K562 (cell line): ENCODE results near the gene SH3D21. TPM values are rescaled to one million over a fixed set of nuclear protein-coding genes. Genes with fewer than 3 reads are reported as not detected.
A peak's percentile ranks its signal among the peaks of the same experiment; 100 is the strongest.

Source experiments
- ATF4 ChIP-seq: fragments of 450-650 bp; formaldehyde crosslinking; IDR thresholded peaks from 2 replicates; pipeline ENCODE4 v1.4.0; 2022; ENCODE audit warnings: mild to moderate bottlenecking, moderate library complexity
- DDX20 ChIP-seq: fragments of 450-650 bp; IDR thresholded peaks from 2 replicates; pipeline ENCODE4 v1.6.1; 2016; ENCODE audit warnings: missing genetic modification characterization, low read depth, mild to moderate bottlenecking, missing compliant biosample characterization, moderate library complexity
- HDAC8 ChIP-seq: fragments of 450-650 bp; IDR thresholded peaks from 2 replicates; pipeline ENCODE4 v1.6.1; 2016; ENCODE audit warnings: mild to moderate bottlenecking, missing genetic modification characterization, moderate library complexity, missing compliant biosample characterization
- KAT8 ChIP-seq: fragments of 450-650 bp; IDR thresholded peaks from 2 replicates; pipeline ENCODE4 v1.6.1; 2016; ENCODE audit warnings: low read depth, mild to moderate bottlenecking
- NFATC3 ChIP-seq: fragments of 450-650 bp; IDR thresholded peaks from 2 replicates; pipeline ENCODE4 v1.6.1; 2017; ENCODE audit warnings: mild to moderate bottlenecking
- NFYB ChIP-seq: IDR thresholded peaks from 2 replicates; pipeline ENCODE4 v1.6.1; 2011; ENCODE audit warnings: mild to moderate bottlenecking, moderate library complexity; ENCODE audit not compliant: insufficient read length; ENCODE audit errors: extremely low read depth
- PKNOX1 ChIP-seq: fragments of 450-650 bp; IDR thresholded peaks from 2 replicates; pipeline ENCODE4 v1.6.1; 2016
- RBM17 ChIP-seq: fragments of 200-400 bp; formaldehyde crosslinking; IDR thresholded peaks from 2 replicates; pipeline ENCODE4 v1.6.1; 2017; ENCODE audit warnings: low read depth, mild to moderate bottlenecking, low read length, borderline replicate concordance
- SETDB1 ChIP-seq: IDR thresholded peaks from one replicate; pipeline ENCODE4 v1.6.1; 2012; ENCODE audit warnings: low read length, control low read depth, inconsistent platforms
- SLC30A9 ChIP-seq: fragments of 250-450 bp; sonication (Bioruptor Pico); IDR thresholded peaks from 2 replicates; pipeline ENCODE4 v1.8.0; 2022; ENCODE audit warnings: mild to moderate bottlenecking, moderate library complexity
- SMARCA4 ChIP-seq: fragments of 450-650 bp; IDR thresholded peaks from 2 replicates; pipeline ENCODE4 v1.6.1; 2016
- SPI1 ChIP-seq: IDR thresholded peaks from 2 replicates; pipeline ENCODE4 v1.6.1; 2011; ENCODE audit warnings: low read depth, low read length, control low read depth, borderline replicate concordance
- TGIF2 ChIP-seq: sonication (generic); formaldehyde crosslinking; IDR thresholded peaks from 2 replicates; pipeline ENCODE4 v1.8.1; 2022; ENCODE audit warnings: mild to moderate bottlenecking, missing genetic modification reagents, moderate library complexity
- USF1 ChIP-seq: sonication (generic); formaldehyde crosslinking; IDR thresholded peaks from 2 replicates; pipeline ENCODE4 v1.9.0; 2022; ENCODE audit warnings: mild to moderate bottlenecking, missing genetic modification reagents
- ZBTB12 ChIP-seq: fragments of 250-450 bp; sonication (Bioruptor Pico); IDR thresholded peaks from 2 replicates; pipeline ENCODE4 v1.4.0; 2020
- ZBTB49 ChIP-seq: sonication (generic); formaldehyde crosslinking; IDR thresholded peaks from 2 replicates; pipeline ENCODE4 v1.8.0; 2022; ENCODE audit warnings: missing genetic modification reagents, mild to moderate bottlenecking, borderline replicate concordance
- ZEB2 ChIP-seq: fragments of 450-650 bp; IDR thresholded peaks from 2 replicates; pipeline ENCODE4 v1.6.1; 2016
- ZKSCAN1 ChIP-seq: fragments of 150-350 bp; IDR thresholded peaks from 2 replicates; pipeline ENCODE4 v1.6.1; 2016; ENCODE audit warnings: low read depth, low read length
- ZNF212 ChIP-seq: fragments of 450-650 bp; formaldehyde crosslinking; IDR thresholded peaks from 2 replicates; pipeline ENCODE4 v1.4.0; 2020; ENCODE audit warnings: mild to moderate bottlenecking
- ZNF347 ChIP-seq: fragments of 450-650 bp; formaldehyde crosslinking; IDR thresholded peaks from 2 replicates; pipeline ENCODE4 v1.4.0; 2020; ENCODE audit warnings: low read depth, mild to moderate bottlenecking, moderate library complexity
- polyA plus RNA-seq, 8 experiments: library from polyadenylated mRNA; depleted of rRNA in 4 of 8; stranded (reverse) in 5 of 8; unstranded in 3 of 8; fragments of >200 nt; fragmentation: Nextera tagmentation in 2 of 8; fragmentation: Illumina TruSeq in 1 of 8; extraction: Ambion mirVana in 2 of 8; extraction: Trizol in 1 of 8; gene quantifications; 2 replicates each; pipeline versions ENCODE4 v1.2.1 to v1.2.3, GENCODE V29; 2011 to 2014; ENCODE audit warnings: inconsistent platforms in 1 of 8, missing spikeins in 1 of 8
- total RNA-seq, 7 experiments: library from RNA; depleted of rRNA in 6 of 7; stranded (reverse); fragments of >200 nt in 6 of 7; fragmentation: Illumina TruSeq in 2 of 7; extraction: Trizol in 2 of 7; gene quantifications; 2 replicates each; pipeline versions ENCODE4 v1.2.1 to v1.2.3, GENCODE V29; 2011 to 2021; ENCODE audit warnings: low replicate concordance in 1 of 7

Gene SH3D21
- total and polyA plus RNA-seq, 9 of the 15 experiments (the other 6 are each of a cell fraction or from before 2014, with no cell fraction given) = 0.01 to 4.7 (median 1.8) TPM

- TF ChIP-seq ATF4 (CRISPR knock-in tag) (peak; percentile 65; the same call in 1 of the 2 replicates), ZBTB12 (CRISPR knock-in tag) (no peak), ZBTB49 (no peak), HDAC8 (peak; percentile 91), SLC30A9 (CRISPR knock-in tag) (no peak), RBM17 (no peak), ZKSCAN1 (no peak; the same call in none of the 2 replicates), ZNF347 (CRISPR knock-in tag) (no peak), TGIF2 (CRISPR knock-in tag) (peak; percentile 53; the same call in 1 of the 2 replicates), SPI1 (peak; percentile 87), USF1 (peak; percentile 50), NFATC3 (no peak), SETDB1 (peak; percentile 37), NFYB (no peak), PKNOX1 (peak; percentile 28), ZNF212 (CRISPR knock-in tag) (no peak), SMARCA4 (0 out of 2 replicates have a peak, but pooled peaks have one; percentile 23), ZEB2 (peak; percentile 79), KAT8 (no peak), DDX20 (tag) (no peak)
These were observed 15.2 kb downstream of the SH3D21 start (continued) for GRCh38 chr1:36321119-36321951.
